Bronchus fibroblast of lung (primary cell): Measurements from ENCODE around the gene GDF2. TPM values are rescaled to one million over a fixed set of nuclear protein-coding genes. Genes with fewer than 3 reads are reported as not detected.

ENCODE experiments used
- total RNA-seq: library from RNA; depleted of rRNA; stranded (reverse); fragments of >200 nt; gene quantifications from 2 replicates; pipeline ENCODE4 v1.2.3, GENCODE V29; 2015

The GDF2 gene
- total RNA-seq, result not detected in 2 replicates

GRCh38 chr10:47322300-47323061, at the start of gene GDF2:
Gene GDF2, plus strand, starts transcription at chr10:47322454. Its CDS starts 215 bp downstream, at chr10:47322669.

GRCh38 chr10:47299611-47300428, 22.4 kb upstream of the GDF2 start, which contains the start of gene GDF10:
Gene GDF10, plus strand, starts transcription at chr10:47300197. Its CDS starts 455 bp downstream, at chr10:47300652.

GRCh38 chr10:47348138-47348651, 25.9 kb downstream of the GDF2 start, which contains the start of gene RBP3:
Gene RBP3, plus strand, starts transcription at chr10:47348363. Its CDS starts 122 bp downstream, at chr10:47348485.

Other genes starting within 250 kb of the GDF2 start
- gene GDF10, start 22.3 kb upstream of the GDF2 start, total RNA-seq, result under 0.01 TPM in 1 of 2 replicates, not detected in the other
- not detected in 2 replicates for gene RBP3, start 25.9 kb downstream of the GDF2 start, total RNA-seq
- gene ZNF488, start 61.8 kb downstream of the GDF2 start, total RNA-seq, result 0.17 and 0.45 TPM in 2 replicates
- 0.30 TPM in 1 of 2 replicates, not detected in the other for gene ANXA8, start 161.7 kb downstream of the GDF2 start, total RNA-seq
- not detected in 2 replicates for gene FAM25G, start 169.2 kb downstream of the GDF2 start, total RNA-seq
- 2.0 and 2.1 TPM in 2 replicates for gene AGAP9, start 201.2 kb downstream of the GDF2 start, total RNA-seq